SK-N-SH treated with all-trans-retinoic acid at 6 μM for 48 hours (cell line): ENCODE data around the gene TMEM178B.

Experiments
- CSDC2 ChIP-seq: fragments of 250-450 bp; sonication (Bioruptor Pico); IDR thresholded peaks from 2 replicates; pipeline ENCODE4 v1.5.0; 2020; ENCODE audit warnings: mild to moderate bottlenecking, moderate library complexity
- OSR1 ChIP-seq: fragments of 250-450 bp; sonication (Bioruptor Pico); IDR thresholded peaks from 2 replicates; pipeline ENCODE4 v1.8.0; 2022; ENCODE audit warnings: moderate library complexity, mild to moderate bottlenecking, inconsistent platforms
- PPARA ChIP-seq: fragments of 250-450 bp; sonication (Bioruptor Pico); IDR thresholded peaks from 2 replicates; pipeline ENCODE4 v1.5.0; 2020; ENCODE audit warnings: mild to moderate bottlenecking, borderline replicate concordance
- RARB ChIP-seq: fragments of 250-450 bp; sonication (Bioruptor Pico); IDR thresholded peaks from 2 replicates; pipeline ENCODE4 v1.8.0; 2021; ENCODE audit warnings: mild to moderate bottlenecking, moderate library complexity
- TOX ChIP-seq: fragments of 250-450 bp; sonication (Bioruptor Pico); IDR thresholded peaks from 2 replicates; pipeline ENCODE4 v1.8.0; 2021; ENCODE audit warnings: mild to moderate bottlenecking, moderate library complexity, borderline replicate concordance
- ZC3H10 ChIP-seq: fragments of 250-450 bp; sonication (Bioruptor Pico); IDR thresholded peaks from 2 replicates; pipeline ENCODE4 v1.5.1; 2021; ENCODE audit warnings: mild to moderate bottlenecking, moderate library complexity
- ZFP3 ChIP-seq: fragments of 250-450 bp; sonication (Bioruptor Pico); IDR thresholded peaks from 2 replicates; pipeline ENCODE4 v1.5.0; 2020; ENCODE audit warnings: mild to moderate bottlenecking, moderate library complexity
- ZFP30 ChIP-seq: fragments of 450-650 bp; formaldehyde crosslinking; IDR thresholded peaks from 2 replicates; pipeline ENCODE4 v1.5.0; 2022; ENCODE audit warnings: mild to moderate bottlenecking, moderate library complexity
- ZNF565 ChIP-seq: fragments of 450-650 bp; formaldehyde crosslinking; conservative IDR thresholded peaks from 2 replicates; pipeline ENCODE4 v1.5.0; 2020; ENCODE audit warnings: low read depth, mild to moderate bottlenecking, moderate library complexity
- ZNF8 ChIP-seq: fragments of 450-650 bp; formaldehyde crosslinking; IDR thresholded peaks from 2 replicates; pipeline ENCODE4 v1.5.0; 2020; ENCODE audit warnings: mild to moderate bottlenecking, moderate library complexity
- TF ChIP-seq, protein P1 (sequence below): fragments of 250-450 bp; sonication (Bioruptor Pico); IDR thresholded peaks from 2 replicates; pipeline ENCODE4 v1.5.1; 2020; ENCODE audit warnings: low read depth, mild to moderate bottlenecking, moderate library complexity
- TF ChIP-seq, protein P2 (sequence below): fragments of 250-450 bp; sonication (Bioruptor Pico); IDR thresholded peaks from 2 replicates; pipeline ENCODE4 v1.8.0; 2020; ENCODE audit warnings: mild to moderate bottlenecking, moderate library complexity, borderline replicate concordance
- TF ChIP-seq, protein P3 (sequence below): fragments of 250-450 bp; sonication (Bioruptor Pico); IDR thresholded peaks from 2 replicates; pipeline ENCODE4 v1.5.0; 2020; ENCODE audit warnings: mild to moderate bottlenecking, moderate library complexity
- TF ChIP-seq, protein P4 (sequence below): fragments of 250-450 bp; sonication (Bioruptor Pico); IDR thresholded peaks from 2 replicates; pipeline ENCODE4 v1.8.0; 2021; ENCODE audit warnings: low read depth, mild to moderate bottlenecking, moderate library complexity, borderline replicate concordance

DNA sequence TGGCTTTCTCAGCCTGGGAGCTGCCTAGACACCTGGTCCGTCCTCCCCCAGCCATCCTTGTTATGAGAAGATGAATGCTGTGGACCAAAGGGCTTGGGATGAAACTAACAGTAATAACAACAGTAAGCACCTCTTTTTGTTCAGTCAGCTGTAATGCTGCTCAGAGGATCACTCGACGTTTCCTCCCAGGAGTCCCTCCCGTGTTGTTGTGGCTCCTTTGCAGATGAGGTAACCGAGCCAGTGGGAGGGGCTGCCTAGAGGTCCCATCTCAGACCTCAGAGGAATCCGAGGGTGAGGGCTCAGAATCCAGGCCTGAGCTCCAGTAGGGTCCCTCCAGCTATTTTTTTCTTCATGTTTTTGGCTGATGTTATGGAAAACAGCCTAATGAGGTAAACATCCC, 145.1 kb downstream of the TMEM178B start:
- TF ChIP-seq OSR1 (CRISPR knock-in tag) (no peak), ZFP3 (CRISPR knock-in tag) (no peak), ZC3H10 (no peak), RARB (no peak), ZNF565 (no peak), PPARA (CRISPR knock-in tag) (no peak), ZFP30 (CRISPR knock-in tag) (no peak), ZNF8 (CRISPR knock-in tag) (no peak), CSDC2 (CRISPR knock-in tag) (no peak), TOX (CRISPR knock-in tag) (no peak)
- TF ChIP-seq, protein P1, sequence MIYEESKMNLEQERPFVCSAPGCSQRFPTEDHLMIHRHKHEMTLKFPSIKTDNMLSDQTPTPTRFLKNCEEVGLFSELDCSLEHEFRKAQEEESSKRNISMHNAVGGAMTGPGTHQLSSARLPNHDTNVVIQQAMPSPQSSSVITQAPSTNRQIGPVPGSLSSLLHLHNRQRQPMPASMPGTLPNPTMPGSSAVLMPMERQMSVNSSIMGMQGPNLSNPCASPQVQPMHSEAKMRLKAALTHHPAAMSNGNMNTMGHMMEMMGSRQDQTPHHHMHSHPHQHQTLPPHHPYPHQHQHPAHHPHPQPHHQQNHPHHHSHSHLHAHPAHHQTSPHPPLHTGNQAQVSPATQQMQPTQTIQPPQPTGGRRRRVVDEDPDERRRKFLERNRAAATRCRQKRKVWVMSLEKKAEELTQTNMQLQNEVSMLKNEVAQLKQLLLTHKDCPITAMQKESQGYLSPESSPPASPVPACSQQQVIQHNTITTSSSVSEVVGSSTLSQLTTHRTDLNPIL (CRISPR knock-in tag) = no peak
- TF ChIP-seq, protein P2, sequence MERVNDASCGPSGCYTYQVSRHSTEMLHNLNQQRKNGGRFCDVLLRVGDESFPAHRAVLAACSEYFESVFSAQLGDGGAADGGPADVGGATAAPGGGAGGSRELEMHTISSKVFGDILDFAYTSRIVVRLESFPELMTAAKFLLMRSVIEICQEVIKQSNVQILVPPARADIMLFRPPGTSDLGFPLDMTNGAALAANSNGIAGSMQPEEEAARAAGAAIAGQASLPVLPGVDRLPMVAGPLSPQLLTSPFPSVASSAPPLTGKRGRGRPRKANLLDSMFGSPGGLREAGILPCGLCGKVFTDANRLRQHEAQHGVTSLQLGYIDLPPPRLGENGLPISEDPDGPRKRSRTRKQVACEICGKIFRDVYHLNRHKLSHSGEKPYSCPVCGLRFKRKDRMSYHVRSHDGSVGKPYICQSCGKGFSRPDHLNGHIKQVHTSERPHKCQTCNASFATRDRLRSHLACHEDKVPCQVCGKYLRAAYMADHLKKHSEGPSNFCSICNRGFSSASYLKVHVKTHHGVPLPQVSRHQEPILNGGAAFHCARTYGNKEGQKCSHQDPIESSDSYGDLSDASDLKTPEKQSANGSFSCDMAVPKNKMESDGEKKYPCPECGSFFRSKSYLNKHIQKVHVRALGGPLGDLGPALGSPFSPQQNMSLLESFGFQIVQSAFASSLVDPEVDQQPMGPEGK (CRISPR knock-in tag) = no peak
- TF ChIP-seq, protein P3, sequence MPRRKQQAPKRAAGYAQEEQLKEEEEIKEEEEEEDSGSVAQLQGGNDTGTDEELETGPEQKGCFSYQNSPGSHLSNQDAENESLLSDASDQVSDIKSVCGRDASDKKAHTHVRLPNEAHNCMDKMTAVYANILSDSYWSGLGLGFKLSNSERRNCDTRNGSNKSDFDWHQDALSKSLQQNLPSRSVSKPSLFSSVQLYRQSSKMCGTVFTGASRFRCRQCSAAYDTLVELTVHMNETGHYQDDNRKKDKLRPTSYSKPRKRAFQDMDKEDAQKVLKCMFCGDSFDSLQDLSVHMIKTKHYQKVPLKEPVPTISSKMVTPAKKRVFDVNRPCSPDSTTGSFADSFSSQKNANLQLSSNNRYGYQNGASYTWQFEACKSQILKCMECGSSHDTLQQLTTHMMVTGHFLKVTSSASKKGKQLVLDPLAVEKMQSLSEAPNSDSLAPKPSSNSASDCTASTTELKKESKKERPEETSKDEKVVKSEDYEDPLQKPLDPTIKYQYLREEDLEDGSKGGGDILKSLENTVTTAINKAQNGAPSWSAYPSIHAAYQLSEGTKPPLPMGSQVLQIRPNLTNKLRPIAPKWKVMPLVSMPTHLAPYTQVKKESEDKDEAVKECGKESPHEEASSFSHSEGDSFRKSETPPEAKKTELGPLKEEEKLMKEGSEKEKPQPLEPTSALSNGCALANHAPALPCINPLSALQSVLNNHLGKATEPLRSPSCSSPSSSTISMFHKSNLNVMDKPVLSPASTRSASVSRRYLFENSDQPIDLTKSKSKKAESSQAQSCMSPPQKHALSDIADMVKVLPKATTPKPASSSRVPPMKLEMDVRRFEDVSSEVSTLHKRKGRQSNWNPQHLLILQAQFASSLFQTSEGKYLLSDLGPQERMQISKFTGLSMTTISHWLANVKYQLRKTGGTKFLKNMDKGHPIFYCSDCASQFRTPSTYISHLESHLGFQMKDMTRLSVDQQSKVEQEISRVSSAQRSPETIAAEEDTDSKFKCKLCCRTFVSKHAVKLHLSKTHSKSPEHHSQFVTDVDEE (CRISPR knock-in tag) = no peak
- TF ChIP-seq, protein P4, sequence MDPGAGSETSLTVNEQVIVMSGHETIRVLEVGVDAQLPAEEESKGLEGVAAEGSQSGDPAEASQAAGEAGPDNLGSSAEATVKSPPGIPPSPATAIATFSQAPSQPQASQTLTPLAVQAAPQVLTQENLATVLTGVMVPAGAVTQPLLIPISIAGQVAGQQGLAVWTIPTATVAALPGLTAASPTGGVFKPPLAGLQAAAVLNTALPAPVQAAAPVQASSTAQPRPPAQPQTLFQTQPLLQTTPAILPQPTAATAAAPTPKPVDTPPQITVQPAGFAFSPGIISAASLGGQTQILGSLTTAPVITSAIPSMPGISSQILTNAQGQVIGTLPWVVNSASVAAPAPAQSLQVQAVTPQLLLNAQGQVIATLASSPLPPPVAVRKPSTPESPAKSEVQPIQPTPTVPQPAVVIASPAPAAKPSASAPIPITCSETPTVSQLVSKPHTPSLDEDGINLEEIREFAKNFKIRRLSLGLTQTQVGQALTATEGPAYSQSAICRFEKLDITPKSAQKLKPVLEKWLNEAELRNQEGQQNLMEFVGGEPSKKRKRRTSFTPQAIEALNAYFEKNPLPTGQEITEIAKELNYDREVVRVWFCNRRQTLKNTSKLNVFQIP = no peak
